Mucosa of descending colon (tissue), 3 donors: ENCODE data around the gene SEPTIN10. TPM values are rescaled to one million over a fixed set of nuclear protein-coding genes. Genes with fewer than 3 reads are reported as not detected.

Experiments
- ATAC-seq: fragments of 200-7000 bp; cut with Tn5 transposase; one replicate; pipeline ENCODE4 v1.9.1; 2020; ENCODE audit warnings: mild to moderate bottlenecking, moderate library complexity
- DNase-seq, 3 donors: peaks; one replicate each; pipeline ENCODE4 v3.0.0-alpha.2; 2020
- H3K36me3 ChIP-seq: fragments of 200-600 bp; one replicate; pipeline ENCODE4 v1.8.0; 2021; ENCODE audit warnings: low read depth, mild to moderate bottlenecking
- H3K4me1 ChIP-seq: fragments of 200-600 bp; one replicate; pipeline ENCODE4 v1.8.0; 2021; ENCODE audit warnings: low read depth, mild to moderate bottlenecking
- H3K4me3 ChIP-seq: fragments of 200-600 bp; one replicate; pipeline ENCODE4 v1.8.0; 2021; ENCODE audit warnings: mild to moderate bottlenecking
- H3K9me3 ChIP-seq: fragments of 200-600 bp; one replicate; pipeline ENCODE4 v1.8.0; 2021; ENCODE audit warnings: mild to moderate bottlenecking
- CTCF ChIP-seq: fragments of 200-600 bp; IDR thresholded peaks from one replicate; pipeline ENCODE4 v1.8.0; 2022; ENCODE audit warnings: antibody characterized with exemption, mild to moderate bottlenecking
- intact Hi-C, 2 donors: fragments of 100-400 bp; cut with DNase I in 1 of 2; cut with micrococcal nuclease in 1 of 2; formaldehyde crosslinking; loops; one replicate each; pipeline versions ENCODE4 v1.11.0 to v1.11.1; 2022; cut with DNase I, micrococcal nuclease
- total RNA-seq, 3 donors: library from RNA; stranded (reverse); fragmentation: NEBNext Ultra II Directional in 2 of 3; extraction: Animal tissue kit (Norgen Biotek cat#: 25700) in 2 of 3; gene quantifications; one replicate each; pipeline versions ENCODE4 v1.2.1 to v1.2.4, GENCODE V29; 2021 to 2023
- donor health status: DM: no; HTN: no; CAD: no; lungs with moderate emphysema.
- donor health status: DM: no; HTN: no; CAD: no.
- donor health status: DM: no; HTN: yes; CAD: no.

The SEPTIN10 gene
- total RNA-seq, 3 donors from 2014 or later, result 79.3 to 112 (median 84.1) TPM

- intact Hi-C loops, result no loop called here
- no peaks in the 10 kb centered on the region for H3K9me3 ChIP-seq
Observed at GRCh38 chr2:109654326-109655050, 40.7 kb upstream of the SEPTIN10 start.

GRCh38 chr2:109649736-109650695 is 36.2 kb upstream of the SEPTIN10 start:
- ATAC-seq (no peak), DNase-seq (no peak)
- TF ChIP-seq CTCF, result no peak
- H3K4me3 ChIP-seq, result no peak overlapping the region
- H3K36me3 ChIP-seq, result no peaks in the 10 kb centered on the region
- no peaks in the 10 kb centered on the region for H3K9me3 ChIP-seq
- peaks cover 4% of the 10 kb centered on the region for H3K4me1 ChIP-seq
- intact Hi-C loops, result no loop called here

More at GRCh38 chr2:109654326-109655050, 40.7 kb upstream of the SEPTIN10 start:
- ATAC-seq (no peak), DNase-seq (no peak)
- H3K36me3 ChIP-seq, result no peaks in the 10 kb centered on the region
- H3K4me1 ChIP-seq, result no peaks in the 10 kb centered on the region
- H3K4me3 ChIP-seq, result no peak overlapping the region
- no peak for TF ChIP-seq CTCF

GRCh38 chr2:109648041-109648527 is 34.3 kb upstream of the SEPTIN10 start:
- H3K4me3 ChIP-seq, result no peak overlapping the region
- DNase-seq, result no peak
- no peaks in the 10 kb centered on the region for H3K9me3 ChIP-seq
- intact Hi-C loops, result no loop called here
- no peak for ATAC-seq
- no peak for TF ChIP-seq CTCF
- H3K36me3 ChIP-seq, result no peaks in the 10 kb centered on the region
- peaks cover 17% of the 10 kb centered on the region for H3K4me1 ChIP-seq

GRCh38 chr2:109647636-109648035 is 33.9 kb upstream of the SEPTIN10 start:
- intact Hi-C loops, result no loop called here
- ATAC-seq, result no peak

More at GRCh38 chr2:109647636-109648035, 33.9 kb upstream of the SEPTIN10 start:
- no peak for TF ChIP-seq CTCF
- H3K4me1 ChIP-seq, result peaks cover 17% of the 10 kb centered on the region
- no peak for DNase-seq
- H3K36me3 ChIP-seq, result no peaks in the 10 kb centered on the region
- no peaks in the 10 kb centered on the region for H3K9me3 ChIP-seq
- no peak overlapping the region for H3K4me3 ChIP-seq
